H7 (cell line): ENCODE results near the gene PBXIP1. TPM values are rescaled to one million over a fixed set of nuclear protein-coding genes. Genes with fewer than 3 reads are reported as not detected.
A peak's percentile ranks its signal among the peaks of the same experiment; 100 is the strongest.
"Not testable (repeated sequence)": the region's sequence is repeated elsewhere in the genome, so short reads cannot be mapped to it uniquely, and the experiment has no call there.

Experiments
- DNase-seq: peaks from one replicate; pipeline ENCODE4 v3.0.0; 2012
- H3K27me3 ChIP-seq: 2 replicates; pipeline ENCODE4 v1.6.0; 2011; ENCODE audit warnings: mild to moderate bottlenecking, low read length; ENCODE audit not compliant: control insufficient read depth, insufficient read depth
- H3K36me3 ChIP-seq: replicated peaks from 2 replicates; pipeline ENCODE4 v1.5.1; 2011; ENCODE audit warnings: low read length; ENCODE audit not compliant: control insufficient read depth, insufficient read depth
- H3K4me3 ChIP-seq: 2 replicates; pipeline ENCODE4 v1.5.1; 2011; ENCODE audit warnings: low read depth, mild to moderate bottlenecking, control low read depth, low read length, moderate library complexity; ENCODE audit not compliant: insufficient read depth
- total RNA-seq: library from RNA; depleted of rRNA; stranded (reverse); fragments of >200 nt; shearing (Covaris generic); gene quantifications from 2 replicates; pipeline ENCODE4 v1.2.3, GENCODE V29; 2014

The PBXIP1 gene
- total RNA-seq, 1 experiment from 2014 or later, result 43.6 TPM

GRCh38 chr1:154998818-154999570 is 43.1 kb upstream of the PBXIP1 start:
- peaks cover 2% of the 10 kb centered on the region; the same call in 1 of the 2 replicates for H3K27me3 ChIP-seq
- DNase-seq, result peak; percentile 89
- peak overlapping the region; percentile 75 for H3K4me3 ChIP-seq
- no peaks in the 10 kb centered on the region for H3K36me3 ChIP-seq

DNA sequence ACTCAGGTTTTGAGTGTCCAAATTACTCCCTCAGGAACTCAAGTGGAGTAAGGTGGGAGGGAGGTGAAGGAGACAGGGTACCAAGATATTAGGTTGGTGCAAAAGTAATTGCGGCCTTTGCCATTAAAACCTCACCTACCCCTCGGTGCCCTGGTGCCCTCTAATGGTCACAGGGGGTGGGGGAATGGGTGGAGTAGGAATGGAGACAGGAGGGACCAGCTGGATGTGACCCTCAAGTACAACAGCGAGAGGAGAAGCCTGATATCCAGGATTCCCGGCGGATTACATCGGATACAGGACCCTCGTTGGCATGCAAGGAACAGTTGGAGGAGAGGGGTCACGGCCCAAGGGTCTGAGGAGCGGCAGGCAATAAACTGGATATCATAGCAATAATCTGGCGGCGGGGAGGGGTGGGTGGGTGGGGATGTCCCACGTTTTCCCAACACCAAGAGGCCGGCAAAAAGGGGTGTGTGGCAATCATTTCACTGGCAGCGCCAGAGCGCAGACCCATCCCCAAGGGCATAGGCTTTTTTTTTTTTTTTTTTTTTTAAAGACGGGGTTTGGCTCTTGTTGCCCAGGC is 42.4 kb upstream of the PBXIP1 start:
- no peak overlapping the region for H3K4me3 ChIP-seq
- H3K36me3 ChIP-seq, result no peaks in the 10 kb centered on the region
- peaks cover 2% of the 10 kb centered on the region; the same call in 1 of the 2 replicates for H3K27me3 ChIP-seq
- DNase-seq, result peak; percentile 47

GRCh38 chr1:154996966-154997701 is 41.2 kb upstream of the PBXIP1 start:
- no peak for DNase-seq
- H3K36me3 ChIP-seq, result no peaks in the 10 kb centered on the region; the same call in 1 of the 2 replicates
- H3K4me3 ChIP-seq, result no peak overlapping the region
- no peaks in the 10 kb centered on the region; the same call in 1 of the 2 replicates for H3K27me3 ChIP-seq

- not testable (repeated sequence) for H3K4me3 ChIP-seq, H3K36me3 ChIP-seq, H3K27me3 ChIP-seq
- peak; percentile 75 for DNase-seq
Observed at GRCh38 chr1:154995301-154995983, 39.5 kb upstream of the PBXIP1 start.

DNA sequence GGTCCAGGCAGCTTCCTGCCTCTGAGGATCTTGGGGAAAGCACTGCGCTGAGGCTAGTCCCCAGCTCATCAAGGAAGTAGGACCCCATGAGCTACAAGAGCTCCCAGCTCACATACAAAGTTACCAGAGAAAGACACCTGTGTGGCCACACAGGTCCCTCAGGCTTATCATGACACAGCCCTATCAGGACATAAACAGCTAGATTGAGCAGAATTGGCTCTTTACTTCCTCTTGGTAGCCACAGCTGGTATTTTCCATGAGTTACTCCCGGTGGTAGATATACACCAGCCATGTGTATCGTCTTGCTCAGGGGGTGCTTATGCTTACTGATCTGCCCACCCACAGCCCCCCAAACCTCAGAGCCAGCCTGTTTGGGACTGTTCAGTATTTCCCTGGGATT is 38.7 kb upstream of the PBXIP1 start:
- no peak for DNase-seq
- Histone ChIP-seq H3K27me3 (no peaks in the 10 kb centered on the region; the same call in 1 of the 2 replicates), H3K36me3 (peaks cover 6% of the 10 kb centered on the region), H3K4me3 (no peak overlapping the region)

GRCh38 chr1:154994269-154994587 is 38.3 kb upstream of the PBXIP1 start:
- no peak for DNase-seq
- H3K4me3 ChIP-seq, result no peak overlapping the region
- H3K27me3 ChIP-seq, result no peaks in the 10 kb centered on the region; the same call in 1 of the 2 replicates
- H3K36me3 ChIP-seq, result peaks cover 9% of the 10 kb centered on the region

DNA sequence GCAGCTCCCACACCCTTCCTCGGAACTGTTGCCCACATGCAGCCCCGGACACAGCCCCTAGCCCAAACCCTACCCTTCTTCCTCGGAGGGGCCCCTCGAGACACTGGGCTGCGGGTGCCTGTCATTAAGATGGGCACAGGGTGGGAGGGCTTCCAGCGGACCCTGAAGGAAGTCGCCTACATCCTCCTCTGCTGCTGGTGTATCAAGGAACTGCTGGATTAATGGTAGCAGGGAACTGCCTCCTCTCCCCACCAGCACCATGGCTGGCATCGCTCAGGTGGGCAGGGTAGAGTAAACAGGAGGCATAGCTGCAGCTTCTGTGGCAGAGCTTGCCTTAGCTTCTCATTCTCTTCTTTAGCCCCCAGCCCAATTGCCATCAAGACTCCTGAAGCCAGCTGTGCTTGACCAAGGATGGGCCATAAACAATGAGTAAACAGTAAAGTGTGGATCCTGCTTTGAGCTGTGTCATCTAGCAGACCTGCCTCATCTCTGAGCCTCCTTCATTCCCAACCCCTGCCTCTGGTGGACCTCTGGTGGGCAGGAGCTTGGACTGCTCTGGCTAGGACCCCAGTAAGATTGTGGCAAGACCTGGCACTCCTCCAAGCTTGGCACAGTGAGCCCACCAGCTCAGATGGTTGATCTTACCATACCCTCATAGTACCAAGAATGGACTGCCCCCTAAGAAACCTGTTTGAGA is 37.8 kb upstream of the PBXIP1 start, which contains the start of gene LENEP:
TSS of gene LENEP (plus strand) at position 15 of the 697 bp plus-strand sequence. CDS start at position 37, 22 bp downstream.
- no peak for DNase-seq
- no peaks in the 10 kb centered on the region; the same call in 1 of the 2 replicates for H3K27me3 ChIP-seq
- peaks cover 14% of the 10 kb centered on the region for H3K36me3 ChIP-seq
- no peak within 1 kb of the TSS for H3K4me3 ChIP-seq

GRCh38 chr1:154992721-154993571 is 37.0 kb upstream of the PBXIP1 start:
- Histone ChIP-seq H3K27me3 (no peaks in the 10 kb centered on the region; the same call in 1 of the 2 replicates), H3K4me3 (no peak overlapping the region), H3K36me3 (peaks cover 21% of the 10 kb centered on the region)
- DNase-seq, result peak; percentile 59

DNA sequence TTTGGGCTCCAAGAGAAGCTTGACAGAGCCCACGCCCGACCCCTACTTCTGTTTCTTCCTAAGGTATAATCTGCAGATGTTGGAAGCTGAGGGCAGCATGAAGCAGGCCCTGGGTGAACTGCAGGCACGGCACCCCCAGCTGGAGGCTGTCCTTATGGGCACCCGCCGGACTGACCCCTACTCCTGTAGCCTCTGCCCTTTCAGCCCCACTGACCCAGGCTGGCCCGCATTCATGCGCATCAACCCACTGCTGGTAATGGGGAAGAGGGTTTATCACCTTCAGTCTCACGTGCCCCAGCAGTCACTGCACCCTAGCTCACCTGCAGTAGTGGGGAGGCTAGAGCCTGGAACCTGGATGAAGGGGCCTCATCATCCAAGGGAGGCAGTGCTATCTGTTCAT is 34.4 kb upstream of the PBXIP1 start:
- Histone ChIP-seq H3K4me3 (no peak overlapping the region), H3K36me3 (peaks cover 32% of the 10 kb centered on the region), H3K27me3 (no peaks in the 10 kb centered on the region)
- no peak for DNase-seq

- Histone ChIP-seq H3K4me3 (no peak overlapping the region), H3K36me3 (peaks cover 33% of the 10 kb centered on the region), H3K27me3 (no peaks in the 10 kb centered on the region)
- no peak for DNase-seq
Observed at GRCh38 chr1:154989195-154989860, 33.4 kb upstream of the PBXIP1 start.

- Histone ChIP-seq H3K36me3 (peaks cover 33% of the 10 kb centered on the region), H3K27me3 (no peaks in the 10 kb centered on the region), H3K4me3 (no peak overlapping the region)
- no peak for DNase-seq
Observed at GRCh38 chr1:154988058-154988954, 32.4 kb upstream of the PBXIP1 start.

GRCh38 chr1:154987326-154987725 is 31.4 kb upstream of the PBXIP1 start:
- H3K36me3 ChIP-seq, result peaks cover 33% of the 10 kb centered on the region
- no peak overlapping the region for H3K4me3 ChIP-seq
- H3K27me3 ChIP-seq, result no peaks in the 10 kb centered on the region
- DNase-seq, result no peak
